CMK (cell line): ENCODE results near the gene TRIP6.
"Not testable (repeated sequence)": the region's sequence is repeated elsewhere in the genome, so short reads cannot be mapped to it uniquely, and the experiment has no call there.

ENCODE experiments used
- DNase-seq: peaks from one replicate; pipeline ENCODE4 v3.0.0-alpha.2; 2010; ENCODE audit warnings: low read depth

TRIP6 gene

GRCh38 chr7:100914208-100914878, 47.2 kb downstream of the TRIP6 start:
- no peak for DNase-seq

- DNase-seq, result no peak
Measured at GRCh38 chr7:100914879-100915447, 47.8 kb downstream of the TRIP6 start.

DNA sequence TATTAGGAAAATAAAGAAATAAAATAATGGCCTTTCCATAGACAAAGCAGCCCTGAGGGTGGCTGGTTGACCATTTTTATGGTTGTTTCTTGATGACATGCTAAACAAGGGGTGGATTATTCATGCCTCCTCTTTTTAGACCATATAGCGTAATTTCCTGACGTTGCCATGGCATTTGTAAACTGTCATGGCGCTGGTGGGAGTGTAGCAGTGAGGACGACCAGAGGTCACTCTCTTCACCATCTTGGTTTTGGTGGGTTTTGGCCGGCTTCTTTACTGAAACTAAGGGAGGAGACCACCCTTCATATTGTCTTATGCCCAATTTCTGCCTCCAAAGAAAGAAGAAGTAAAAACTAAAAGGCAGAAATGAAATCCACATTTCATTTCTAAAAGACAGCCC, 52.1 kb downstream of the TRIP6 start:
- not testable (repeated sequence) for DNase-seq

DNA sequence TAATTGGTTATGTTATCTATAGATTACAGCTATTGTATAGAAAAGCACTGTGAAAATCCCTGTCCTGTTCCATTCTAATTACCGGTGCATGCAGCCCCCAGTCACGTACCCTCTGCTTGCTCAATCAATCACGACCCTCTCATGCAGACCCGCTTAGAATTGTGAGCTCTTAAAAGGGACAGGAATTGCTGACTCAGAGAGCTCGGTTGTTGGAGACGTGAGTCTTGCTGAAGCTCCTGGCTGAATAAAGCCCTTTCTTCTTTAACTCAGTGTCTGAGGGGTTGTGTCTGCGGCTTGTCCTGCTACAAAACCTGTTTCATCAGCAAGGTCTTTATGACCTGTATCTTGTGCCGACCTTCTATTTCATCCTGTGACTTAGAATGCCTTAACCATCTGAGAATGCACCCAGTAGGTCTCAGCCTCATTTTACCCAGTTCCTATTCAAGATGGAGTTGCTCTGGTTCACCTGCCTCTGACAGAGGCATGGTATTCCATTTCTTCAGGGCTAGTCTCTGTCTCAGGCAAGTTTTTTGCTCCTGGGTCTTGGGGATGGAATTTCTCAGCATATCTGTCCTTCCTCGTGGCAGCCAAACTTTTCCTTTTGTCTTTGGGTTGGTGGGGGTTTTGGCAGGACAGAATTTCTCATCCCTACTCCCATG, 52.7 kb downstream of the TRIP6 start:
- not testable (repeated sequence) for DNase-seq

GRCh38 chr7:100921039-100921438, 53.9 kb downstream of the TRIP6 start:
- DNase-seq, result no peak
